T47D (cell line): ENCODE measurements around the gene SLC17A5.
"Not testable (repeated sequence)": the region's sequence is repeated elsewhere in the genome, so short reads cannot be mapped to it uniquely, and the experiment has no call there.

ENCODE experiments used
- DNase-seq, 2 experiments: peaks; one replicate each; pipeline versions ENCODE4 v3.0.0 to v3.0.0-alpha.2; 2011 to 2012; ENCODE audit warnings: low read depth in 1 of 2, low spot score in 1 of 2
- JUND ChIP-seq: IDR thresholded peaks from 2 replicates; pipeline ENCODE4 v1.6.1; 2012; ENCODE audit warnings: low read depth
- in situ Hi-C: cut with HindIII; loops from 2 replicates; pipeline ENCODE4 v1.10.0; 2016; ENCODE audit warnings: low sequenced_read_pairs, low pct_unique_long_range_greater_than_20kb

The SLC17A5 gene, protein sequence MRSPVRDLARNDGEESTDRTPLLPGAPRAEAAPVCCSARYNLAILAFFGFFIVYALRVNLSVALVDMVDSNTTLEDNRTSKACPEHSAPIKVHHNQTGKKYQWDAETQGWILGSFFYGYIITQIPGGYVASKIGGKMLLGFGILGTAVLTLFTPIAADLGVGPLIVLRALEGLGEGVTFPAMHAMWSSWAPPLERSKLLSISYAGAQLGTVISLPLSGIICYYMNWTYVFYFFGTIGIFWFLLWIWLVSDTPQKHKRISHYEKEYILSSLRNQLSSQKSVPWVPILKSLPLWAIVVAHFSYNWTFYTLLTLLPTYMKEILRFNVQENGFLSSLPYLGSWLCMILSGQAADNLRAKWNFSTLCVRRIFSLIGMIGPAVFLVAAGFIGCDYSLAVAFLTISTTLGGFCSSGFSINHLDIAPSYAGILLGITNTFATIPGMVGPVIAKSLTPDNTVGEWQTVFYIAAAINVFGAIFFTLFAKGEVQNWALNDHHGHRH

DNA sequence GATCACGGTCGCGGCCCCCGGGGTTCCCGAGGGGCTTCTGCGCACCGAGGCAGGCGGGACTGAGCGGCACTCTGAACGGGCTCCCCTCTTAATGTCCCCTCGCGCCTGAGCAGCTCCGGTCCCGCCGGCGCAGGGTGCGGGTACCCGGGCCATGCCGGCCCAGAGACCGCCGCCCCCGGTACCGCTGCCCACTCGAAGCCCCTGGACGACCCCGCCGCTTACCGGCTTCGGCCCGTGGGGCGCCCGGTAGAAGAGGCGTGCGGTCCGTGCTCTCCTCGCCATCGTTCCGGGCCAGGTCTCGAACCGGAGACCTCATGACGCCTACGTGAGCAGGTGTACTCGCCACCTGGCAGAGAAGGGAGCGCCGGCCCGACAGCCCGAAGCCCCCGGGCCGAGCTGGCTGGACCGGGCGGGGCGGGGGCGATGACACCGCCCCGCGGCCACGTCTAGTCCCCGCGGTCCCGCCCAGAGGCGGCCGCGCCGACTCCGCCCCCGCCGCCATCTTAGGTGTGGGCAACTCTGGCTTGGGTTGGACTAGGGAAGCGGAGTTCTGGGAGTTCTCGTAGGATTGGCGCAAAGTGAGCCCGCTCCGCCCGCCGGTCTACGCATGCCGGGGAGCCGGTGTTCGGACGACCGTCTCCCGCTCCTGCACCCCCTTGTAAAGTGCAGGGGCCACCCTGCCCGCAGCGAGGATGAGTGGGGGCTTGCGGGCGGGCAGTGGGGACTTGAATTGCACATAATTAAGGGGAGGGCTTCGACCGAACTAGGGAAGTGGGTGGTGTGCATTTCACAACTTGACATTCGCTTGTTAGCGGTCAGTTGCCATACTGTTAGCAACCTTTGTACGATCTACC lies at the start of gene SLC17A5:
SLC17A5 (minus strand) TSS at position 422 of the 854 bp plus-strand sequence; CDS start at position 316, 106 bp downstream.
- in situ Hi-C loops, result no loop called here
- peak; percentile 83 to 94 for DNase-seq
- TF ChIP-seq JUND, result no peak

DNA sequence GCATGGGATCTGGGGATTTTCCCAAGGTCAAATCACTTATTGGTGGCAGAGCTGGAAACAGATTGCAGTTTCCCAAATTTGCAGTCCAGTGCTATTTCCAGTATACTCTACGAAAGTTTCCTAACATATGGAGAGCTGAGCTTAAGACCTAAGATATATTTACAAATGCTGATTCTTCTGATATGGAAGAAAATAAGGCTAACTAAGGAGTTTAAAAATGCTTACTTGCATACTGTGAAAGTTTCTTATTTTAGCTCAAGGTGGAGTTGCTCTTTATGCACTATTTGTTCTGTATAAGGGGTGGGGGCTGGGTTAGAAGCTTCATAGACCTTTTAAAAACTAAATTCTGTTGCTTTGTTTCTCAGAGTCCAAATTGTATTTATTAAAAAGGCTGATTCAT lies 49.7 kb upstream of the SLC17A5 start:
- in situ Hi-C loops, result no loop called here
- TF ChIP-seq JUND, result no peak
- DNase-seq, result no peak

DNA sequence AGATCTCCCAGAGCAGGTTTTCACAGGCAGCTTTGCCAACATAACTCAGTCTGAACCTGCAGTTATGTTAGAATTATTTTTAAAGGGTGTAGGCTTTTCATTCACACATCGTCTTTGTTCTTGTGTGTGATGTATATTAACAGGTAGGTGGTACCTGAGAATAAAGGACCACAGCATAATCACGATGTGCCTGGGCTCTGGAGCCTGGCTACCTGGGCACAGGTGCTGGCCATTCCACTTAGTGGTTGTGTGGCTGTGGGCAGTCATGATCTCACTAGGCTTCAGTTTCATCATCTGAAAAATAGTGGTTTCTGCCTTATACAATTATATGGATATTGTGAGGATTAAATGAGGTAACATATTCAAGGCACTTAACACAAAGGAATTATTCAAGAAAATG lies 48.7 kb upstream of the SLC17A5 start:
- no peak for DNase-seq
- in situ Hi-C loops, result no loop called here
- no peak for TF ChIP-seq JUND

DNA sequence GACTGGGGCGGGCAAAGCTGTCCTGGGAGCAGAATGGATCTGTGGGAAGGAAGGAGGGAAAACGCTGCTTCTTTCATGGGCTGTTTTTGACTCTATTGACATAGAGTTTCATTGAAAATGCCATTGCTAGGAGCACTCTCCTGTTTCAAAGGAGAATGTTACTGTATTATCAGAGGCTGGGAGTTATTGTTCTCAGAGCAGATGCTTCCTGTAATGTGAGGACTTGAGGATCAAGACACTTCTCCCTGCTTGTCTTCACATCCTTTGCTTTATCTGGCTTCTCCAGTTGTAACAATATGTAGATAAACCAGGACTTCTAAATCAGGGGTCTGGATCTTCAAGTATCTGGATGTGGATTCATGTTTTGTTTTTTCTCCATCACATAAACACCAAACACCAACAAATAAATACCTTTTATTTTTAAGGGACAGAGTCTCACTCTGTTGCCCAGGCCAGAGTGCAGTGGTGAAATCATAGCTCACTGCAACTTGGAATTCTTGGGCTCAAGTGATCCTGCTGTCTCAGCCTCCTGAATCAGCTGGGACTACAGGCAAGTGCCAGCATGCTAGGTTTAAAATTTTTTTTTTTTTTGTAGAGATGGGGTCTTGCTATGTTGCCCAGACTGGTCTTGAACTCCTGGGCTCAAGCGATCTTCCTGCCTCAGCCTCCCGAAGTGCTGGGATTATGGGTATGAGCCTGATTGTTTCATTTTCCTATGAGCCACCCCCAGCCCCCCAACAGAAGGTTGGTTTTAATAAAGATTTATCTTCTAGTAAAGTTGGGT lies 46.1 kb upstream of the SLC17A5 start:
- in situ Hi-C loops, result no loop called here
- DNase-seq, result no peak
- TF ChIP-seq JUND, result no peak

DNA sequence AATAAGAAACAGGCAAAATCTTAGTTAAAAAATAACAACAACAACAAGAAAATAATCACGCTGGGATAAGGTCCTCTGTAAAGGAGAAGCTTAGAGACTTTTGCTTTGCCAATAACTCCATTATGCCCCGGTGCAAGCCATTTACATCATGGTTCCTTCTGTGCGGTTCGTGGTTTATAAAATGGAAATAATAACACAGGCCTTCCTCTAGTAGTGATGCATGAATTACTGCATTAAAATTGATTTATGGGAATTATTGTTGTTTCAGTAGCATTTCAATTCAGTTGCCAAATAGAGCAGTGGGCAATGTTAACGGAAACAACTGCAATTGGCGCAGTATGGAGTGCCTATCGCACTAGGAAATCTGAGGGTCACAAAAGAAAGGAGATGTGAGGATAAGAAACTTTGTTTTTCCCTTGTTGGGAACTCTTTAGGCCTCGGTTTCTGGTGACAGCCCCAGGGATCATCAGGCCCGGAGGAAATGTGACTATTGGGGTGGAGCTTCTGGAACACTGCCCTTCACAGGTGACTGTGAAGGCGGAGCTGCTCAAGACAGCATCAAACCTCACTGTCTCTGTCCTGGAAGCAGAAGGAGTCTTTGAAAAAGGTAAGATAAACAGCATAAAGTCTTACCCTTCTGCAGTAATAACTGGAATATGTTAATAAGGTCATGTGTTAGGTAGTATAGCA lies 43.3 kb upstream of the SLC17A5 start:
- TF ChIP-seq JUND, result no peak
- DNase-seq, result no peak
- in situ Hi-C loops, result no loop called here

DNA sequence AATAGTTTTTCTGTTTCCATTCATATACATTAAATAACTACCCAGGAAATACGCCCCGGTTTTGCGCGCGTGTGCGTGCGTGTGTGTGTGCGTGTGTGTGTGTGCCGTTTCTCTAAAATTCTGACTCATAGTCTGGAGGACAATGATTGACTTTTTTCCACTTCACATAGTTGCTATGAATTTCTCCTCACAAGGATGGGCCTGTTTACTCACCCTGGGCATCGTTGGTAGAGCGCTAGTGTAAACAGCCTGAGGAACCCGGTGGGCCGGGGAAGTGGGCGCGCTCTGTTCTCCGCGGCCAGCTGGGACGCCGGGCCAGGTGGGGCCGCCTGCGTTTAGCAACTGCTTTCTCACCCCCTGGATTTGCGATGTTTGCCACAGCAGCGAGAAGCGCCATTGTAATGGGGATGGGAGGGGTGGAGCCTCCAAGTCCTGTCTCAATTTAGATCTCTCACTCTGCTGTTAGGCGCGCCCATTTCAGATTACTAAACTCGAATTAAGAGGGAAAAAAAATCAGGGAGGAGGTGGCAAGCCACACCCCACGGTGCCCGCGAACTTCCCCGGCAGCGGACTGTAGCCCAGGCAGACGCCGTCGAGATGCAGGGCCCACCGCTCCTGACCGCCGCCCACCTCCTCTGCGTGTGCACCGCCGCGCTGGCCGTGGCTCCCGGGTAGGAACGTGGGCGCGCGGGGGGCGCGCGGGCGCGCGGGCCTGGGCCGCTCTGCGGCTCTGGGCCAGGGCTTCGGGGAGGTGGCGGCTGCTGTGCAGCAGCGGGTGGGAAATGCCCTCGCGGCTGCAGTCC lies 42.0 kb upstream of the SLC17A5 start, which contains the start of gene CD109:
CD109 (plus strand) TSS at position 585 of the 803 bp plus-strand sequence; CDS start at position 598, 13 bp downstream.
- TF ChIP-seq JUND, result no peak
- DNase-seq, result peak; percentile 21 to 37
- in situ Hi-C loops, result no loop called here

DNA sequence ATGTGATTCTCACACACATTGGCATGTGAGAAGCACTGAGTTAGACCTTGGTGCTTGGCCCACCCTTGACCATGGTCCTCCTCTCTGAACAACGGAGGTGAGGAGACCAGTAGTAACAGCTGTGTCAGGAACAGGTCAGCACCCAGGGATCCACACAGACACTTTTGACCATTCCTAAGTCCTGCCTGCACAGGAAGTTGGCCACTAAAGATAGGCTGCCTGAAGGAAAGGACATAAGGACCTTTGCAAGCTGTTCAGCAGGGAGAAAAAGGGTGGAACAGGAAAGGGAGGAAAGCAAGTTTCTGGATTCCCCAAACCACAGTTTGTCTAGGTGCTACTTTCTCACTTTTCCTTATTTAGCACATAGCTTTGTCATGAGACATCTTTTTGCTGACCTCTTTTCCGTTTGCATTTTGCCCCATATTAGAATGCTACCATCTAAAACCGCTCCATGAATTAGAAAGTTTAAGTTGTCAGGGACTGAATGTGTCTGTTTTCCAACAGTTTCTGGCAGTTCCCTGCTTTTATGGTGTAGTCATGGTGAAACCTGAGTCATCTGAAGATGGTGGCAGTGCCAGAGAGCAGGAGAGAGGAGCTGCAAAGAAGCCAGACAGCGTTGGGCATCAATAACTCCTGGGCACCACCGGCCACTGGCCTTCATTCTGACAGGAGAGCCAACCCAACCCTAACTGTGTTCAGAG lies 41.1 kb upstream of the SLC17A5 start:
- in situ Hi-C loops, result no loop called here
- DNase-seq, result no peak
- no peak for TF ChIP-seq JUND

DNA sequence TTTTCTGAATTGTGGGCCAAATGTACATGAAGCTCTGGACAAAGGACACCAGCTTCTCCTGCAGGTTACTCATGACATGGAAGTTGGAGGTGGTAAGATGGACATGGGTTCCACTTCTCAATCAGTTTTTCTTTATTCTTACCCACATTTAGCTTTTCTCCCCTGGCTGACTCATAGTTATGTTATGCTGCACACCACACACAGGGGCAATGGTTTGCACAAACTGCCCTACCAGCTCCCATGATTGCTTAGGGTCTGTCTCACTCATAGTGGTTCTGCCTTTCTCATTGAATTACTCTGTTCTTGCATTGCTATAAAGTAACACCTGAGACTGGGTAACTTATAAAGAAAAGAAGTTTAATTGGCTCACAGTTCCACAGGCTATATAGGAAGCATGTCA lies 37.7 kb upstream of the SLC17A5 start:
- in situ Hi-C loops, result no loop called here
- DNase-seq, result no peak
- no peak for TF ChIP-seq JUND

DNA sequence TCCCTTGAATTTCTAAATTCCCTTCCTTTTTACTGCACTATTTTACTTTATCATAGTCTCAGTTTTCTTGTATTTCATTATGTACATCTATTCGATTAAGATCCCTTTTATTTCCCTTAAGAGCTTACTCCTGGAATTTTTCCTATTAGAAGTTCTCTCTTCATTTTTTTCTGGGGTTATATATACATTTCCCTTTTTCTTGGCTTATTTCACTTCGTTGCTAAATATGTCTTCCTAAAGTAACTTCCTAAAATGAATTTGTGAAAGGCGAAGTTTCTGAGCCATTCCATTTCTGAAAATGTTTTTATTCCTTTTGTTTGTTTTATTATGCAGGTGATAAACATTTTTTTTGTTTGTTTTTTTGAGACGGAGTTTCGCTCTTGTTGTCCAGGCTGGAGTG lies 36.3 kb upstream of the SLC17A5 start:
- TF ChIP-seq JUND, result no peak
- no peak for DNase-seq
- in situ Hi-C loops, result no loop called here

DNA sequence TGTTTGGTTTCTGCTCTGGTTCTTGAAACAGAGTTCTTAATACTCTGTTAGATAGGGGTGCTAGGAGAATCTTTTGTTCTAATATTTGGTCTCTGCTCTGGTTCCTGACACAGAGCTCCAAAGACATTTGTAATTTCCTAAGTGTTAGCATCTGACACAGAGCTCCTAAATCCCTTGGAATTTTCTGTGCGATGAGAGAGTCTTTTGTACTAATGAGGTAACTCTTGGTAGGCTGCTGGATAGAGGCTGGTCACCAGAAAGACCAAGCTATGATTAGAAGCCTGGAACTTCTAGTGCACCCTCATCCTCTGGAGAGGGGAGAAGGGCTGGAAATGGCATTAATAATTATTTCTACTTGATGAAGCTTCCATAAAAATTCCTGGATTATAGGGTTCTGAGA lies 34.6 kb upstream of the SLC17A5 start:
- TF ChIP-seq JUND, result no peak
- in situ Hi-C loops, result no loop called here
- no peak for DNase-seq

DNA sequence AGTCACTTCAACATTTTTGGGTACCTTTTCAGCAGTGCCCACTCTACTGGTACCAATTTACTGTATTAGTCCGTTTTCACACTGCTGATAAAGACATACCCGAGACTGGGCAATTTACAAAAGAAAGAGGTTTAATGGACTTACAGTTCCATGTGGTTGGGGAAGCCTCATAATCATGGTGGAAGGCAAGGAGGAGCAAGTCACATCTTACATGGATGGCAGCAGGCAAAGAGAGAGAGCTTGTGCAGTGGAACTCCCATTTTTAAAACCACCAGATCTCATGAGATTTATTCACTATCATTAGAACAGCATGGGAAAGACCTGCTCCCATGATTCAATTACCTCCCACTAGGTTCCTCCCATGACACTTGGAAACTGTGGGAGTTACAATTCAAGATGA lies 29.8 kb upstream of the SLC17A5 start:
- in situ Hi-C loops, result not testable (repeated sequence)

More for the DNA sequence above, 29.8 kb upstream of the SLC17A5 start:
- not testable (repeated sequence) for DNase-seq
